GM23338 (cell line): ENCODE data around the gene IGFBP6. TPM values are rescaled to one million over a fixed set of nuclear protein-coding genes. Genes with fewer than 3 reads are reported as not detected.

Experiments used
- ATAC-seq: fragments of 200-7000 bp; cut with Tn5 transposase; 3 replicates; pipeline ENCODE4 v1.9.1; 2020
- DNase-seq: peaks from one replicate; pipeline ENCODE4 v3.0.0-alpha.2; 2015; ENCODE audit warnings: low spot score
- H2AFZ ChIP-seq: fragments of 200-600 bp; sonication (generic); 2 replicates; pipeline ENCODE4 v1.8.0; 2016; ENCODE audit warnings: antibody characterized with exemption, mild to moderate bottlenecking, moderate library complexity
- H3F3A ChIP-seq: fragments of 200-600 bp; sonication (generic); replicated peaks from 2 replicates; pipeline ENCODE4 v1.8.0; 2017; ENCODE audit warnings: antibody characterized with exemption, mixed run types, low read depth
- H3K27ac ChIP-seq: fragments of 200-600 bp; sonication (generic); 2 replicates; pipeline ENCODE4 v1.6.1; 2016; ENCODE audit warnings: low read depth
- H3K27me3 ChIP-seq: fragments of 200-600 bp; sonication (generic); 2 replicates; pipeline ENCODE4 v1.8.0; 2016; ENCODE audit warnings: mild to moderate bottlenecking, mixed run types, moderate library complexity; ENCODE audit not compliant: insufficient read depth
- H3K36me3 ChIP-seq: fragments of 200-600 bp; sonication (generic); 2 replicates; pipeline ENCODE4 v1.8.0; 2016; ENCODE audit warnings: mild to moderate bottlenecking; ENCODE audit not compliant: insufficient read depth
- H3K4me1 ChIP-seq: fragments of 200-600 bp; sonication (generic); 2 replicates; pipeline ENCODE4 v1.8.0; 2016; ENCODE audit warnings: mild to moderate bottlenecking, moderate library complexity; ENCODE audit not compliant: insufficient read depth
- H3K4me2 ChIP-seq: fragments of 200-600 bp; sonication (generic); 2 replicates; pipeline ENCODE4 v1.7.1; 2017; ENCODE audit warnings: mixed run types
- H3K4me3 ChIP-seq: fragments of 200-600 bp; sonication (generic); 2 replicates; pipeline ENCODE4 v1.6.1; 2016; ENCODE audit warnings: mixed run types
- H3K79me2 ChIP-seq: fragments of 200-600 bp; sonication (generic); replicated peaks from 2 replicates; pipeline ENCODE4 v1.8.0; 2017; ENCODE audit warnings: mild to moderate bottlenecking; ENCODE audit not compliant: insufficient read depth
- H3K9me2 ChIP-seq: fragments of 200-600 bp; sonication (generic); 2 replicates; pipeline ENCODE4 v1.8.0; 2017; ENCODE audit not compliant: insufficient read depth
- H4K20me1 ChIP-seq: fragments of 200-600 bp; sonication (generic); replicated peaks from 2 replicates; pipeline ENCODE4 v1.8.0; 2017; ENCODE audit warnings: mild to moderate bottlenecking; ENCODE audit not compliant: insufficient read depth
- H3K27ac Mint-ChIP-seq: 2 replicates; pipeline ENCODE4 v1.8.0; 2020; ENCODE audit warnings: inconsistent platforms, mild to moderate bottlenecking, moderate library complexity, mixed read lengths
- H3K27me3 Mint-ChIP-seq: 3 replicates; pipeline ENCODE4 v1.8.0; 2022; ENCODE audit warnings: low read depth, mild to moderate bottlenecking, moderate library complexity, mixed read lengths, inconsistent platforms; ENCODE audit not compliant: insufficient read depth, poor library complexity
- H3K36me3 Mint-ChIP-seq: 3 replicates; pipeline ENCODE4 v1.8.0; 2021; ENCODE audit warnings: low read depth, mild to moderate bottlenecking, inconsistent platforms, moderate library complexity, mixed read lengths
- H3K4me1 Mint-ChIP-seq: 3 replicates; pipeline ENCODE4 v1.8.0; 2020; ENCODE audit warnings: mild to moderate bottlenecking, inconsistent platforms, mixed read lengths
- H3K4me3 Mint-ChIP-seq: 3 replicates; pipeline ENCODE4 v1.8.0; 2021; ENCODE audit warnings: moderate library complexity, mild to moderate bottlenecking, inconsistent platforms, mixed read lengths
- H3K9me3 Mint-ChIP-seq: 3 replicates; pipeline ENCODE4 v1.8.0; 2020; ENCODE audit warnings: moderate library complexity, mild to moderate bottlenecking, inconsistent platforms, mixed read lengths
- CREB1 ChIP-seq: fragments of 250-450 bp; sonication (Bioruptor Pico); IDR thresholded peaks from 2 replicates; pipeline ENCODE4 v1.5.0; 2020; ENCODE audit warnings: low read depth, mild to moderate bottlenecking, moderate library complexity
- CTCF ChIP-seq, 2 experiments: fragments of 200-600 bp in 1 of 2; sonication (generic) in 1 of 2; conservative IDR thresholded peaks; 2 replicates each; pipeline versions ENCODE4 v1.5.1 to v1.6.1; 2016 to 2017; ENCODE audit warnings: antibody characterized with exemption in 2 of 2, low read depth in 2 of 2, mild to moderate bottlenecking in 2 of 2, moderate library complexity in 1 of 2
- ETS1 ChIP-seq: IDR thresholded peaks from 2 replicates; pipeline ENCODE4 v1.6.1; 2016; ENCODE audit warnings: antibody characterized with exemption
- EZH2 ChIP-seq: fragments of 200-600 bp; sonication (generic); IDR thresholded peaks from one replicate; pipeline ENCODE4 v1.8.0; 2017; ENCODE audit warnings: antibody characterized with exemption, mild to moderate bottlenecking, low read depth; ENCODE audit not compliant: unreplicated experiment
- EZH2phosphoT487 ChIP-seq: fragments of 200-600 bp; sonication (generic); IDR thresholded peaks from one replicate; pipeline ENCODE4 v1.8.1; 2018; ENCODE audit warnings: antibody characterized with exemption; ENCODE audit not compliant: unreplicated experiment
- JUNB ChIP-seq: IDR thresholded peaks from one replicate; pipeline ENCODE4 v1.6.1; 2016; ENCODE audit warnings: antibody characterized with exemption; ENCODE audit not compliant: unreplicated experiment
- NANOG ChIP-seq: IDR thresholded peaks from 2 replicates; pipeline ENCODE4 v1.6.1; 2016; ENCODE audit warnings: antibody characterized with exemption, borderline replicate concordance
- POLR2AphosphoS5 ChIP-seq: IDR thresholded peaks from 2 replicates; pipeline ENCODE4 v1.6.1; 2016; ENCODE audit warnings: antibody characterized with exemption, low read depth
- REST ChIP-seq: IDR thresholded peaks from one replicate; pipeline ENCODE4 v1.6.1; 2018; ENCODE audit warnings: antibody characterized with exemption; ENCODE audit not compliant: unreplicated experiment
- ZNF114 ChIP-seq: fragments of 250-450 bp; sonication (Bioruptor Pico); IDR thresholded peaks from 2 replicates; pipeline ENCODE4 v1.5.0; 2020; ENCODE audit warnings: mild to moderate bottlenecking, moderate library complexity
- ZNF462 ChIP-seq: fragments of 250-450 bp; sonication (Bioruptor Pico); IDR thresholded peaks from 2 replicates; pipeline ENCODE4 v1.5.0; 2020; ENCODE audit warnings: mild to moderate bottlenecking, moderate library complexity
- polyA plus RNA-seq: library from polyadenylated mRNA; unstranded; fragments of >200 nt; fragmentation: Nextera tagmentation; extraction: Ambion mirVana; gene quantifications from 2 replicates; pipeline ENCODE4 v1.2.1, GENCODE V29; 2016
- total RNA-seq: library from RNA; depleted of rRNA; stranded (reverse); fragments of >200 nt; shearing (Covaris generic); gene quantifications from 2 replicates; pipeline ENCODE4 v1.2.3, GENCODE V29; 2014

Gene IGFBP6
- total and polyA plus RNA-seq, 2 experiments from 2014 or later, result 14.7 to 16.6 TPM

GRCh38 chr12:53074283-53074998 is 23.0 kb upstream of the IGFBP6 start:
- Histone ChIP-seq H4K20me1 (no peaks in the 10 kb centered on the region), H3K36me3 (no peaks in the 10 kb centered on the region), H3K79me2 (no peaks in the 10 kb centered on the region), H2AFZ (no peak overlapping the region), H3K27ac (no peak overlapping the region), H3K4me2 (no peak overlapping the region), H3K4me1 (peaks cover 23% of the 10 kb centered on the region), H3K27me3 (0 out of 2 replicates have a peak, but pooled peaks cover 3% of the 10 kb centered on the region), H3F3A (peaks cover 10% of the 10 kb centered on the region; the same call in 1 of the 2 replicates), H3K9me2 (no peaks in the 10 kb centered on the region), H3K4me3 (no peak overlapping the region)
- Mint-ChIP-seq H3K27me3 (peaks cover 17% of the 10 kb centered on the region), H3K4me1 (peaks cover 37% of the 10 kb centered on the region), H3K36me3 (peaks cover 11% of the 10 kb centered on the region), H3K4me3 (no peak overlapping the region), H3K9me3 (no peaks in the 10 kb centered on the region), H3K27ac (no peak overlapping the region)
- ATAC-seq (no peak), DNase-seq (no peak)
- TF ChIP-seq ZNF114 (CRISPR knock-in tag) (no peak), EZH2phosphoT487 (no peak), CTCF (conservative IDR thresholded peaks at IDR 0.05; ENCODE audit: low read depth in 2 of 2) (no peak), REST (no peak), NANOG (no peak), ZNF462 (CRISPR knock-in tag) (no peak), CREB1 (no peak), POLR2AphosphoS5 (no peak), ETS1 (no peak), JUNB (no peak), EZH2 (no peak)
